HG03060 (cell line): ENCODE results near the gene TIMM22.
A peak's percentile ranks its signal among the peaks of the same experiment; 100 is the strongest.
"Not testable (repeated sequence)": the region's sequence is repeated elsewhere in the genome, so short reads cannot be mapped to it uniquely, and the experiment has no call there.

ENCODE experiments used
- ATAC-seq: cut with Tn5 transposase; IDR thresholded peaks from one replicate; pipeline ENCODE4 v1.9.1; 2021; ENCODE audit warnings: low read depth, moderate number of reproducible peaks; ENCODE audit not compliant: unreplicated experiment

Gene TIMM22

DNA sequence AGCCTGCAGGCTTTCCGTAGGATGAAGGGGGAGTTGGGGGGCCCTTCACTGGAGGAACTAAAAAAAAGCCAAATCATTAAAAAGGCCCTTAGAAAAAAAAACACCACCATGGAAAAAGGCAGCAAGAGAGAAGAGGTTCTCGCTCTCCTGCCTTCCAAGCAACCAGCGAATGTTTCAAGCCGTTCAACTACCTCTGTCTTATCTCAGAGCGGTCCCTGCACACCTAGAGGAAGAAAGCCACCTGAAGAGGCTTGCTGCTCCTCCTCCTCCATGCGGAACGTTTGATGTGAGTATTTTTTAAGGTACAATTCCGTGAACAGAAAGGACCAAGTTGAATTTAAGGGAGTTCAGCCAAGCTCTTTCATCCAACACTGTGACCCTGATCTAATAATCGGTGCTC is 26.6 kb upstream of the TIMM22 start:
- no peak for ATAC-seq

DNA sequence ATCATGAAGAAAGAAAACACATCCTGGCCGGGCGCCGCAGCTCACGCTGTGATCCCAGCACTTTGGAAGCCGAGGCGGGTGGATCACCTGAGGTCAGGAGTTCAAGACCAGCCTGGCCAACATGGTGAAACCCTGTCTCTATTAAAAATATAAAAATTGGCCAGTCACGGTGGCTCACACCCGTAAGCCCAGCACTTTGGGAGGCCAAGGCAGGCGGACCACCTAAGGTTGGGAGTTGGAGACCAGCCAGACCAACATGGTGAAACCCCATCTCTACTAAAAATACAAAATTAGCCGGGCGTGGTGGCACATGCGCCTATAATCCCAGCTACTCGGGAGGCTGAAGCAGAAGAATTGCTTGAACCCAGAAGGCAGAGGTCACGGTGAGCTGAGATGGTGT is 25.1 kb upstream of the TIMM22 start:
- ATAC-seq: not testable (repeated sequence)

DNA sequence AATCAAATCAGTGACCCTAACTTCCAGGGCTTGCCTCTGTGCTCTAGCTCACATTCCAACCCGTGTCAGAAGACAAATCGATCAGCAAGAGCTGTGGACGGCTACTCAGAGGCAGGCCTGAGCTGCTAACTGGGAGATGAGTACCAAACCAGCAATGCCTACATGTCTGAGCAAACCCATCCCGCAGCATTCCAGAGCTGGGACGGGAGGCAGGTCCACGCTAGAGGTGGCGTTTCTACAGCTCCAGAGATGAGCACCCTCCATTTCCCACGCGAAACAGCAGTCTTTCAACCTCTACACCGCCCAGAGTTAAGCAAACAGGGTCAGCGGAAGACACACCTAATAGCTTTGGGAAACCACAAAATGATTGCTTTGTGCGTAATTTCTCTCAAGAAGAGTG is 23.9 kb upstream of the TIMM22 start:
- no peak for ATAC-seq

DNA sequence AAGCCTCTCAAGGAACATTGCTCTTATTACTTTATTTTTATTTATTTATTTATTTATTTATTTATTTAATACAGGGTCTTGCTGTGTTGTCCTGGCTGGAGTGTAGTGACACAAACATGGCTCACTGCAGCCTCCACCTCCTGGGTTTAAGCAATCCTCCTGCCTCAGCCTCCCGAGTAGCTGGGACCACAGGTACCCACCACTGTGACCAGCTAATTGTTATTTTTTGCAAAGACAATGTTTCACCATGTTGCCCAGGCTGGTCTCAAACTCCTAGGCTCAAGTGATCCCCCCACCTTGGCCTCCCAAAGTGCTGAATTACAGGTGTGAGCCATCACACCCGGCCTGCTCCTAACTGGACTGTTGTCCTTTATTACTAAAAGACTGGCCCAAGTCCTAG is 22.2 kb upstream of the TIMM22 start:
- ATAC-seq: not testable (repeated sequence)

DNA sequence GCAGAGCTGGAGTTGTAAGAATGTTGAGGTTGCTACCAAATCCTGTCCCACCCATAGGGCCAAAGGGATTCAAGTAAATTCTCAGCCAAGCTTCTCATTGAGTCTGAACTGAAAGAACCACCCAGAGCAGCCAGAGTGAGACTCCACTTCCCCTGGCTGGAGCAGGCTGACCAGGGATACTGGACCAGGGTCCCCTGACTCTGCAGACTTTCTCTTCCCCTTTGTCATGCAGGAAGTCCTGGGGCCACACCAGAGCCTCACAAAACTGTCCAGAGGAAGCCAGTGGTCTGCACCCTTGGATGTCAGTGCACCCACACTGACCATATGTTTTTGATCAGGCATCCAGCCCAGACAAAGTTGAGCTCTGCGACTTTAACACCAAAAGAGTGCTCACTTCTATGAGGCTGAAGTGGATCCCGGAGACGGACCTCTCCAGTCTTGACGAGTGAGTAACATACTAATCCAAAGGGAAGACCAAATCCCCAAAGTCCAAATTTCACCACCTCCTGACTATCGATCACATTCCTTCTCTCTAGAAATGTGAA is 21.5 kb upstream of the TIMM22 start:
- no peak for ATAC-seq

DNA sequence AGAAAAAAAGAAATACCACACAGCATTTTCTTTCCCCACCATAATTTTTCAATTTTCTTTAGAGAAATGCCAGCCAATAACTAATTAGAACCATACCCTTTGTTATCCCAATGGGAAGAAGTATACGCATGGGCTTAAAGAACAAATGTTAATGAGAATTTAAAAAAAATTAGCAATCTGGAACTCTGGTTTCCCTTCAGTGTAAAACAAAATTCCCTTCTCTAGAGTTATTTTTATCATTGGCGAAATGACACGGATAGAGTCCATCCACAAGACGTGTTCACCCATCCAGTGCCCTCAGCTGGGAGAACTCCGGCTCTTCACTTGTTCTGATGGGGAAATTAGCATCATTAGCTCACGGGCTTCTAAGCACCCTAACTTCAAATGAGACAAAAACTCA is 20.6 kb upstream of the TIMM22 start:
- no peak for ATAC-seq

DNA sequence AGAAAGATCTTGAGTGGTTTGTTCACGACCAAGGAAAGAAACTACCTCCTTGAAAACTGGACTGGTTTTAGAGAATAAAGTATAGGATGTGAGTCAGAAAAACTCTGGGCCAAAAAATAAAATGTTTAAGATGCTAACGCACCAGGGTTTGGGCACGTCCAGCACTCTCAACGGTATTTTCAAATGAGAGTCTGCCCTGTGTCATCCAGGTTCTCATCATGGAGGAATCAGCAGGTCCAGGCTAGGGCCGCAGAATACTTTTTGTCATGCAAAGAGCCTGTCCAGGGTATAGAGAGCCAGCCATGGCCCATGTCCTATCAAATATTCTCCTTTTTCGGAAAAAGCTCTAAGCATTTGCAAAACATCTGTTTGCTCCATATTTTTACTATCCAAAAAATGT is 19.8 kb upstream of the TIMM22 start:
- ATAC-seq: no peak

DNA sequence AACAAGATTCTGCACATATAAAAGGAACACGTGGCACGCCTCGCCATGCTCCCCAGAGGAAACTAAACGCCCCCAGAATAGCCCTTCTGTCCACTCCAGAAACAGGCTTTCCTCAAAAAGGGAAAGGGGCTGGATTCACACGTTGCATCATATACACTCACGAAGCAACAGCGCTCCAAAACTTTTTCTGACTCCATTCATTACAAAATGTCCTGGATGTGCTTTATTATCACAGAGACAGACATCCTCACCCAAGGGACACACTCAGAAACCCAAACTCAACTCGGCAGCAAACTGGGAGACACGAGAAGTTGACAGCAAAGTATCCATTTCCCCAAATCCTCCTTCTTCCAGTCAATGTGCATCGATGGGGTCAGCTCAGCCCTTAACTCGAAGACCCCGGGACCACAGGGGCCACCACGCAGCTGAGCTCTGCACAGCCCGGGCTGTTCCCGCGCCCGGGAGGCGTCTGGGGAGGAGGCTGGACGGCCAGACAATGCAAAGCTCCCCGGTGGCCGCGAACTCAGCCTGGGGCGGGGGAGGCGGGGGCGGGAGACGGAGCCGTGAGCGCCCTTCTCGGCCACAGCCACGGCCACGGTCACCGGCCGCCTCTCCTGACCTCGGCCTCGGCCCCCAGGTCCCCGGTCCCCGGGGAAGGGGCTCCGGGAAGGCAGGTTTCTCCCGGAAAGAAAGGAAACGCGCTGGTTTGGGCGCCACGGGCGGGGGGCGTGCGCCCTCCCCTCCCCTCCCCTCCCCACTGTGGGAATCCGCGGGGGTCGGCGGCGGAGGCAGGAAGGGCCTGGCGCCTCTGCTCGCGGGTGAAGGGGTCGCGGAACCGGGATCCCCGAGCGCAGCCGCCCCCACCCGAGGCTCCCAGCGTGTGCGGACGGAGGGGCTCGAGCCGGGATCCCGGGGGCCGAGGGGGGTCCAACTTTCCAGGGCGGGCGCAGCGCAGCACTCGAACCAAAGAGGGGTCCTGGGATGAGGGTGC is 18.5 kb upstream of the TIMM22 start:
- ATAC-seq: no peak

DNA sequence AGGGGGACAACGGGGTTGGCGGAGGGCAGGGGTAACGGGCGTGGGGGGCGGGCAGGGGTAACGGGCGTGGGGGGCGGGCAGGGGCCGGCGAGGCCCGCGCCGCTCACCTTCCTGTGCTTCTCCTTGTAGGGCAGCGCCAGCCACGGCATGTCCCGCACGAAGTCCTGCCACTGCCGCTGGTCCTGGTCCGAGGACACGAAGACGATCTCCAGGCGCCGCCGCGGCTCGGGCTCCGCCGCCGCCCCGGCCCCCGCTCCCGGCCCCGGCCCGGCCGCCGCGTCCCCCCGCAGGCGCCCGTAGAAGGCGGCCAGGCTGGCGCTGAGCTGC is 17.8 kb upstream of the TIMM22 start:
- ATAC-seq: no peak

DNA sequence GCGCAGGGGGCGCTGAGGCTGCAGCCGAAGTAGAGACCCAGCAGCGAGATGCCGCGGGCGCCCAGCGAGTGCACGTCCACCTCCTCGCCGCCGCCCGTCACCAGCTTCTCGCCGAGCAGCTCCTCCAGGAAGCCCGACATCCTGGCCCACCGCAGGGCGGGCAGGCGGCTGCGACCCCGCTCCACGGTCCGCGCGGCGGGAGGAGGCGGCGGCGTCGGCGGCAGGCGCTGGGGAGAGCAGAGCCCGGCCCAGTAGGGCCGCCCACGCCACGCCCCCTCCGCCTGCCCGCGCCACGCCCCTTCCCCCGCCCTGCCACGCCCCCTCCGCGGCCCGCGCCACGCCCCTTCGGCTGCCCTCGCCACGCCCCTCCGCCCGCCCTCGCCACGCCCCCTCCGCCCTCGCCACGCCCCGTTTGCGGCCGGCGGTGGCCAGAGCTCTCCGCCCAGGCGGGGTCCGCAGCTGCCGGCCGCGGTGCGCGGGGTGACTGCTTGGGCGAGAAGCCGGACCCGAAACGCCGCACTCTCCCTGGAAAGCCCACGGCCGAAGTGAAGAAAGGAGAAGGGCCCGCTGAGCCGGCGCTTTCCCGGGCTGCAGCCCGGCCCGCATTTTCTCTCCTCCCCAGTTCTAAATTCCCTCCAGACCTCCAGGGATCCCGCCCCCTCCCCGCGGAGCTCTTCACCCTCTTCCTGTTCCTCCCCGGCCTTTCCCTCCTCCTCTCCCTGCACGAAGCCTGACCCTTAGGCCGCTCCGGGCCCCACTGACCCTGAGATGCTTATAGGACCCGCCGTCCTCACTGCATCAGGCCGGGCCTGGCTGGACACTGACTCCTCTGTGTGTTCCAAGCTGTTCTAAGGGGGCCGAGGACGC is 17.2 kb upstream of the TIMM22 start, which contains the start of gene NXN:
Gene NXN, minus strand, starts transcription at position 238 of the 867 bp plus-strand sequence.
- no peak for ATAC-seq

DNA sequence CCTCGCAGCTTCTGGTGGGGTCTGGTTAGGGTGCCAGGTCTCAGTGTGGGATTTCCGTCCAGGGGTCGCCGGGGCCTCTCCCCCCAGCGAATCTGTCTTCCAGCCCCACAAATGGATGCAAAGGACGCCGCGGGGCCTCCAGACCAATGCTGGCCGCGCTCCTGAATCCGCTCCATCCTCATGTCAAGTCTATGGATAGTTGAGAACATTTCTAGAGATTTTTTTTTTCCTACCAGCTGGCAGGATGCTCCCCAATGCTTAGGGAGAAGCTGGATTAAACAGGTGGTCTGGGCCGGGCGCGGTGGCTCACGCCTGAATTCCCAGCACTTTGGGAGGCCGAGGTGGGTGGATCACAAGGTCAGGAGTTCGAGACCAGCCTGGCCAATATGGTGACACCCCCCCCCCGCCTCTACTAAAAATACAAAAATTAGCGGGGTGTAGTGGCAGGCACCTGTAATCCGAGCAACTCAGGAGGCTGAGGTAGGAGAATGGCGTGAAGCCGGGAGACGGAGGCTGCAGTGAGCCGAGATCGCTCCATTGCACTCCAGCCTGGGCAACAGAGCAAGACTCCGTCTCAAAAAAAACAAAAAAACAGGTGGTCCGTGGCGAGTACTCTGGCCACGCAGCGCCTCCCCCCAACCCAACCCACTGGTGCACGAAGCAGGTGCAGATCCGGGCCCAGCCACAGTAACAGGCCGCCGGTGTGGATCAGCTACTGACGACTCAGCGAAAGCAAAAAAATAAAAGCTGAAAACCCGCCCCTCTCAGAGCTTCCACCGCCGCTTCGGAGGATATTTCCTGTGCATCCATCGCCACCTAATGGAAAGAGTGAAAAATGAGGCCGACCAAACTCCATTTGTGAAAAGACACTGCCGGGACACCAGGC is 16.3 kb upstream of the TIMM22 start:
- ATAC-seq: peak; percentile 47

DNA sequence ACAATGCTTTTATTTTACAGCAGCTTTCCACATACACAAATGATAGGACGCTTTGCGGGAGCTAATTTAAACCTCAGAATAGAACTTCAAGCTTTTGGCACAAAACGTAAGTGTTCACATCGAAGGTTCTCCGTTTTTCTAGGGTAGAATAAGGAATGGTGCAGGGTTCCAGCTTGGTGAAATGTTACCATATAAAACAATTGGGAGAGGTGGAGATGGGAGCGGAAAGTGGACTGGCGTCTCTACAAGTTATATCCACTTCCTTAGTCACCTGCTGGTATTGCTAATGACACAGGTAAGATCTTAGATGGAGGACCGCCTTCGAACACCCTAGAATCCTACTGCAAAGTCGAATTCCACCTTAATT is 15.7 kb upstream of the TIMM22 start:
- no peak for ATAC-seq

DNA sequence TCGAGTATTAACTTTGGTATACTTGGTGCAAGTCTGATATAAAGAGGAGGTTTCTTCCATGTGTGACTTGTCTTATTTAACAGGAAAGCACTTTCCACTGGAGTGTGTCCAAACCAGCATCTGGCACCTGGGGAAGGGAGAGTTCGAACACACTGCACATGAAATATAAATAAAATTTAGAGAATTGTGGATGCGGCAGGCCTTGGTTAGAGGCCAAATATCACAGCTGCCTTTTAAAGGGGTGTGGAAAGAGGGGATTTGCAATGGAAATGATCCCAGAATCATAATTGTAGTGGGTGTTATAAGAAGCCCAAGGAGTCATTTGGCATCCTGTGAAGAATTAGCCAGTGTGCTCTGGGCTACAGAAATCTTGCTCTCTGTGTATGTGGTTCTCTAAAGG is 13.0 kb upstream of the TIMM22 start:
- no peak for ATAC-seq

DNA sequence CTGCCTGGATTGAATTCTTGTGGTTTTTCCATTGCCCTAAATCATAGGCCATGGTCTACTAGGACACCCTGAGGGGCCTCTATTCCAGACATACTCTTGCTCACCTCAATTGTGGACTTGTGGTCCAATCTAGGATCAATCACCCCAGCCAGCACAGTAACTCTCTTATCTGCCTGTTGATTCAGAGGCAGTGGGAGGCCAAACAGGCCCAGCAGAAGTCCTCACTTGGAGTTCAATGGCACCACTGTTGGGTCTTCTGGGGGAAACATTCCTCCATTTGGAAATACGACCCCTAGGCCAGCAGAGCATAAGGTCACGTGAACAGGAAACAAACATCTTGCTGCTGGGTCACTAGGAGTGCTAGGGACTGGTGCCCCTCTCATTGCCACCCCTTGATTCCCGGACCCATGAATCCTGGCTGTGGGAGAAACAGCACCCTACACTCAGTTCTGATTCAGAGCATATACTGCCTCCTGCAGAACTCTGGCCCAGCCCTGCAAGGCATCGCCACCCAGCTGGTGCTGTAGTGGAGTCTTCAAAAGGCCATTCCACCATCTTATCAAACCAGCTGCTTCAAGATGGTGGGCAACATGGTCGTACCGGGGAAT is 10.5 kb upstream of the TIMM22 start:
- no peak for ATAC-seq

DNA sequence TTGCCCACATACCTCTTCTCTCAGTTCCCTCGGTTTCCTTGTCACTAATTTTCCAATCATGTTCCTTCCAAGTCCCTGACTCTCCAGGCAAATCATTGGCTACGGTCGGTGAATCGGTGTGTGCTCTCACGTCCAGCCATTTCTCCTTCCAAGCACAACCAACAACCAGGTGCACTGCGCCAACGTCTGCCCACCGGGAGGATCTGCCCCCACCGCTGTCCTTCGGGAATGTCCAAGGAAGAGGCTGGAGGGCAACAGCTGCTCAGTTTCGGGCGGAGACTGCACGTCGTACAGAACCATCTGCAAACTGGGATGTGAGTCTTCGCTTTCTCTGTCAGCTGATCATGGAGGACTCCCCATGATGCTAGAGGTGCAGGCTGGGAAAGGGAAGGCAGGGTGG is 9.0 kb upstream of the TIMM22 start:
- ATAC-seq: no peak

DNA sequence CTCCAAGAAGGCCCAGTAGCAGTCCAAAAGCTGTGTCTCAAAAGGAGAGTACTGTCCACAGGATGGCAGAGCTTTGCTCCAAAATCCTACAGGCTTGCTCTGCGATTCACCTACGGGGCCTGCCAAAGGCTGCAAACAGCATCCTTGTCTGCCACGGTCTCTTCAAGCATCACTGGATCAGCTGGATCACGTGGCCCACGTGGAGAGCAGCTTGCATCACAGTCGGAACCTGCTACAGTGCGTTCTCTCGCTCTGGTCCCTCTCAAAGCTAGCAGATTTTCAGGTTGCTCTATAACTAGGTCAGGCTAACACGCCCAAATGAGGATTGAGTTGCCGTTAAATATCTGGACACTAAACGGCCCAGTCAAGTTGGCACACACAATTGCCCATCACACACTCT is 8.4 kb upstream of the TIMM22 start:
- no peak for ATAC-seq

DNA sequence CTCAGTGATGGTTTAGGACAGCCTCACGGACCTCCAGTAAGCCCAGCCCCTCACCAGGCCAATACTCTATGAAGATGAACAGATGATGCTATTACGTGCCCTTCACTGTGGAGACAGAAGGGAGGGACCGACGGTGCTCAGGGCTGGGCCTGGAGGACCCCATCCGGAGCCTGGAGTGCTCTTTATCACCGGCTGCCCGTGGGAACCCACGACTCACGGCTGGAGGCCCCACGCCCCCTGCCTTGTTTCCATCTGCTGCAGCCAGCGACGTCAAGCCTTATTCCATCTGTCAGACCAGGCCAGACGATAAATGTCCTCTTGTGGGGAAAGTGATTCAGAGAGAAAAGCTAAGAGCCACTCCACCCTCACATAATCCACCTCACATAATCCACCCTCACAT is 4.0 kb upstream of the TIMM22 start:
- no peak for ATAC-seq

DNA sequence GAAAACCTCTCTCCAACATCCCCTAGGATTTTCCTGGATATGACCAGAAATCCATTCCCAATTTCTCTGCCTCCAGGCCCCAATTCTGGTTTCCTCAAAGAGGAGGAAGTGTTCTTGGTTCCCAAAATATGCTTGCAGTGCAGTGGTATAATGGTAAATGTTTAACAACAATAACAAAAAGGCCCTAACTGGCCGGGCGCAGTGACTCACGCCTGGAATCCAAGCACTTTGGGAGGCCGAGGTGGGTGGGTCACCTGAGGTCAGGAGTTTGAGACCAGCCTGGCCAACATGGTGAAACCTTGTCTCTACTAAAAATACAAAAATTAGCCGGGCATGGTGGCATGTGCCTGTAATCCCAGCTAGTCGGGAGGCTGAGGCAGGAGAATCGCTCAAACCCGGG is 1.6 kb upstream of the TIMM22 start:
- ATAC-seq: not testable (repeated sequence)

DNA sequence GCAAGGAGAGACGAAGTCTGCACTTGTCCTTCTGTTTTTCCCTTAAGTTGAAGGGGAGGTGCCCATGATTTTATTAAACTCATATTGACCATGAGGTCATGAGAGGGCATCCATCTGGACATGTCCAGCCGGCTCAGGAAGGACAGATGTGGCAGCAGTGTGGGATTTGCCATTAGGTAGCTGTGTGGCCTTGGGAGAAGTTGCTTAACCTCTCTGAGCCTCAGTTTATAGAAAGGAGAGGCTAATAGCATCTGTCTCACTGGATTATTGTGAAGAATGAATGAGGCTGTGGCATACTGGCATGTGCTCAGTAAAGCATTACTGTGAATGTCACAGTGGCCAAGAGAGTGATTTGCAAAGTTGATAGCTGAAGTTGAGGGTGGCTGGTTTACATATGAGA is 1.2 kb downstream of the TIMM22 start:
- ATAC-seq: no peak
